GM06990 (cell line): ENCODE measurements around the gene EPB41L4A.
"Not testable (repeated sequence)": the region's sequence is repeated elsewhere in the genome, so short reads cannot be mapped to it uniquely, and the experiment has no call there.

ENCODE experiments used
- DNase-seq: peaks from one replicate; pipeline ENCODE4 v3.0.0-alpha.2; 2011; ENCODE audit not compliant: insufficient read length; ENCODE audit errors: extremely low read depth
- H3K27me3 ChIP-seq: replicated peaks from 2 replicates; pipeline ENCODE4 v1.6.0; 2011; ENCODE audit warnings: low read length; ENCODE audit not compliant: control insufficient read depth, insufficient read depth
- H3K36me3 ChIP-seq: 2 replicates; pipeline ENCODE4 v1.5.1; 2011; ENCODE audit warnings: low read length; ENCODE audit not compliant: control insufficient read depth, insufficient read depth
- H3K4me3 ChIP-seq: replicated peaks from 2 replicates; pipeline ENCODE4 v1.5.1; 2011; ENCODE audit warnings: low read depth, mild to moderate bottlenecking, control low read depth, low read length
- TF ChIP-seq, protein P1 (sequence below): IDR thresholded peaks from 2 replicates; pipeline ENCODE4 v1.5.1; 2011; ENCODE audit warnings: low read length, control low read depth, mild to moderate bottlenecking, inconsistent platforms; ENCODE audit not compliant: insufficient read depth, poor library complexity, severe bottlenecking

EPB41L4A gene

DNA sequence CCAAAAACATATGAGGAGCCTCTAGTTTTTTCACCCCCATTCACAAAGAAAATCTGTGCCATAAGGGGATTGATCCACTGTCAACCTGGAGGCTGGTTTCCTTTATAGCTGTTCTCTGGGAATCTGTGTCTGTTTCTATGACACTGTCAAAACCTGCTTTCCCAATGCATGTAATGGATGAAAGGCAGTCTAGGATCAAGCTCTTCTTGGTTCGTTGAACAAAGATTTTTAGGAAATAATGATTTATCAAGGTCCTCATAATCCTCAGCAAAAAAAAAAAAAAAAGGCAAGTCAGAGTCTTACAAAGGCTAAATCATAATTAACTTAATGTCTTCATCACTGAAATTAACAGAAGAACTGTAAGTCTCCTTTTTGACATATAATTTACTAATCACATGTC is 16.0 kb downstream of the EPB41L4A start:
- no peak for DNase-seq
- no peaks in the 10 kb centered on the region for H3K27me3 ChIP-seq
- TF ChIP-seq, protein P1, sequence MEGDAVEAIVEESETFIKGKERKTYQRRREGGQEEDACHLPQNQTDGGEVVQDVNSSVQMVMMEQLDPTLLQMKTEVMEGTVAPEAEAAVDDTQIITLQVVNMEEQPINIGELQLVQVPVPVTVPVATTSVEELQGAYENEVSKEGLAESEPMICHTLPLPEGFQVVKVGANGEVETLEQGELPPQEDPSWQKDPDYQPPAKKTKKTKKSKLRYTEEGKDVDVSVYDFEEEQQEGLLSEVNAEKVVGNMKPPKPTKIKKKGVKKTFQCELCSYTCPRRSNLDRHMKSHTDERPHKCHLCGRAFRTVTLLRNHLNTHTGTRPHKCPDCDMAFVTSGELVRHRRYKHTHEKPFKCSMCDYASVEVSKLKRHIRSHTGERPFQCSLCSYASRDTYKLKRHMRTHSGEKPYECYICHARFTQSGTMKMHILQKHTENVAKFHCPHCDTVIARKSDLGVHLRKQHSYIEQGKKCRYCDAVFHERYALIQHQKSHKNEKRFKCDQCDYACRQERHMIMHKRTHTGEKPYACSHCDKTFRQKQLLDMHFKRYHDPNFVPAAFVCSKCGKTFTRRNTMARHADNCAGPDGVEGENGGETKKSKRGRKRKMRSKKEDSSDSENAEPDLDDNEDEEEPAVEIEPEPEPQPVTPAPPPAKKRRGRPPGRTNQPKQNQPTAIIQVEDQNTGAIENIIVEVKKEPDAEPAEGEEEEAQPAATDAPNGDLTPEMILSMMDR, result no peak
- H3K4me3 ChIP-seq, result no peak overlapping the region
- no peaks in the 10 kb centered on the region for H3K36me3 ChIP-seq

DNA sequence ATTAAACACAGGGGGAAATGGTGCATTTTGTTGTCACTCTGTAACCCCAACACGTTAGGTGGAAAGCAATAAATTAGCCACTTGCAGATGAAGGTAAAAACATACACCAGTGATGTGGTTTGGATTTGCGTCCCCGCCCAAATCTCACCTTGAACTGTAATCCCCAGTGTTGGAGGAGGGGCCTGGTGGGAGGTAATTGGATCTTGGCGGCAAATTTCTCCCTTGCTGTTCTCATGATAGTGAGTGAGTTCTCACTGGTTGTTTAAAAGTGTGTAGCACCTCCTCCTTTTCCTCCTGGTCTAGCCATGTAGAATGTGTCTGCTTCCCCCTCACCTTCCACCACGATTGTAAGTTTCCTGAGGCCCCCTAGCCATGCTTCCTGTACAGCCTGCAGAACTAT is 17.2 kb downstream of the EPB41L4A start:
- TF ChIP-seq, protein P1, result no peak
- no peak for DNase-seq
- H3K4me3 ChIP-seq, result no peak overlapping the region
- no peaks in the 10 kb centered on the region for H3K27me3 ChIP-seq
- no peaks in the 10 kb centered on the region for H3K36me3 ChIP-seq

DNA sequence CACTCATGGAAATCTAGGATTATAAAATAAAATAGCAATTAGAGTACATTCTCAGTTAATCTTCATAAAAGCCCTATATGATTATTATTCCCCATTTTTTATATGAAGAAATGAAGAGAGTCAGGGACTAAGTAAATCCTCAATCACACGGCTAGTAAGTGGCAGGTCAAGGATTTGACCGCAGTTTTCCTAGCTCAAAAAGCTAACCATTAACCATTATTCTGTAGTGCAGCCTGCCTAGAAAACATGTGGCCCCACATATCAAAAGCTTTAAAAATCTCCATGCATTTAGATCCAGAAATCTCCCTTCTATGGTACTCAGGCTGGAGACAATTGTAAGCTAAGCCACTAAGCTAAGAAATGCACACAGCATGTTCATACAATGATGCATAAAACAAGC is 21.4 kb downstream of the EPB41L4A start:
- TF ChIP-seq, protein P1, result no peak
- DNase-seq, result no peak
- no peaks in the 10 kb centered on the region for H3K27me3 ChIP-seq

DNA sequence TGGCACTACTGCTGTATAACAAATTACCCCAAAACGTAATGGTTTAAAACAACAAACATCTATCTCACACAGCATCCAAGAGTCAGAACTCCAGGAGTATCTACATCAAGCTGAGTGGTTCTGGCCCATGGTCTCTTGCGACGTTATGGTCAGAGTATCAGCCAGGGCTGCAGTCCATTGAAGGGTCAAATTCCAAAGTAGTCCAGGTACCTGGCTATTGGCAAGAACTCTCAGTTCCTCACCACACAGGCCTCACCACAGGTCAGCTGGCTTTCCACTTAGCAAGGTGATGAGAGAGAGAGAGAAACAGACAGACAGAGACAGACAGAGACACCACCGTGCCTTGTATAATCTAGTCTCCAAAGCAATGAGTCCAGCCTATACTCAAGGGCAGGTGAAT is 22.6 kb downstream of the EPB41L4A start:
- no peaks in the 10 kb centered on the region for H3K36me3 ChIP-seq
- no peak for DNase-seq
- H3K27me3 ChIP-seq, result no peaks in the 10 kb centered on the region
- TF ChIP-seq, protein P1, result no peak
- no peak overlapping the region for H3K4me3 ChIP-seq

More for the DNA sequence above, 21.4 kb downstream of the EPB41L4A start:
- no peak overlapping the region for H3K4me3 ChIP-seq
- no peaks in the 10 kb centered on the region for H3K36me3 ChIP-seq

DNA sequence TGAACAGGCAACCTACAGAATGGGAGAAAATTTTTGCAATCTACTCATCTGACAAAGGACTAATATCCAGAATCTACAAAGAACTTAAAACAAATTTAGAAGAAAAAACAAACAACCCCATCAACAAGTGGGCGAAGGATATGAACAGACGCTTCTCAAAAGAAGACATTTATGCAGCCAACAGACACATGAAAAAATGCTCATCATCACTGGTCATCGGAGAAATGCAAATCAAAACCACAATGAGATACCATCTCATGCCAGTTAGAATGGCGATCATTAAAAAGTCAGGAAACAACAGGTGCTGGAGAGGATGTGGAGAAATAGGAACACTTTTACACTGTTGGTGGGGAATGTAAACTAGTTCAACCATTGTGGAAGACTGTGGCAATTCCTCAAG is 23.8 kb downstream of the EPB41L4A start:
- not testable (repeated sequence) for H3K27me3 ChIP-seq, H3K4me3 ChIP-seq, H3K36me3 ChIP-seq, DNase-seq

DNA sequence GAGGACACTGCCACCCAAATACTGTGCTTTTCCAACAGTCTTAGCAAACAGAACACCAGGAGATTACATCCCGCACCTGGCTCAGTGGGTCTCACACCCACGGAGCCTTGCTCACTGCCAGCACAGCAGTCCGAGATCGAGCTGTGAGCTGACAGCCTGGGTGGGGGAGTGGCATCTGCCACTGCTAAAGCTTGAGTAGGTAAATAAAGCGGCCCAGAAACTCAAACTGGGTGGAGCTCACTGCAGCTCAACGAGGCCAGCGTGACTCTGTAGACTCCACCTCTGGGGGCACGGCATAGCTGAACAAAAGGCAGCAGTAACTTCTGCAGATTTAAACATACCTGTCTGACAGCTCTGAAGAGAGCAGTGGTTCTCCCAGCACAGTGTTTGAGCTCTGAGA is 28.8 kb downstream of the EPB41L4A start:
- no peaks in the 10 kb centered on the region for H3K36me3 ChIP-seq
- no peaks in the 10 kb centered on the region for H3K27me3 ChIP-seq
- H3K4me3 ChIP-seq, result no peak overlapping the region
- no peak for DNase-seq
- TF ChIP-seq, protein P1, result no peak
